GM18951 (cell line): ENCODE measurements around the gene KRTCAP2.
"Not testable (repeated sequence)": the region's sequence is repeated elsewhere in the genome, so short reads cannot be mapped to it uniquely, and the experiment has no call there.

ENCODE experiments used
- POLR2A ChIP-seq: IDR thresholded peaks from 4 replicates; pipeline ENCODE4 v1.6.1; 2011; ENCODE audit warnings: mild to moderate bottlenecking; ENCODE audit not compliant: insufficient read length, insufficient read depth; ENCODE audit errors: extremely low read depth
- in situ Hi-C: fragments of 300-500 bp; cut with MboI; formaldehyde crosslinking; loops from one replicate; pipeline ENCODE4 v1.12.0; 2022; ENCODE audit warnings: low sequenced_read_pairs, mixed read lengths, inconsistent platforms; ENCODE audit not compliant: unreplicated experiment

Gene KRTCAP2

DNA sequence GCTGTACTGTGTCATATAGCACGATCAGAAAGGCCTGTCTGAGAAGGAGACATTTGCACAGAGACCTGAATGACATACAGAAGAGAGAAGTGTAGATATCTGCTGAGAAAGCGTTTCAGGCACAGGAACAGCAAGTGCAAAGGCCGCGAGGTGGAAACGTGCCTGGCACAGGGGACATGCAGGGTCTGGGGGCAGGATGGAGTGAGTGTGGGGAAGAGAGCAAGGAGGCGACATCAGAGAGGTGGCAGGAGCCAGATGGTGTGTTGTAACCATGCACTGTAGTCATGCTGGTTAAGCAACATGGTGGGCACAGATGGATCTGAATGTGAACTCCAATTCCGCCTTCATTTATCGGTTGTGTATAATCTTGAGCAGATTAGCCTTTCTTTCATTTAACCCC, 13.0 kb downstream of the KRTCAP2 start:
- TF ChIP-seq POLR2A, result no peak
- in situ Hi-C loops, result no loop called here

DNA sequence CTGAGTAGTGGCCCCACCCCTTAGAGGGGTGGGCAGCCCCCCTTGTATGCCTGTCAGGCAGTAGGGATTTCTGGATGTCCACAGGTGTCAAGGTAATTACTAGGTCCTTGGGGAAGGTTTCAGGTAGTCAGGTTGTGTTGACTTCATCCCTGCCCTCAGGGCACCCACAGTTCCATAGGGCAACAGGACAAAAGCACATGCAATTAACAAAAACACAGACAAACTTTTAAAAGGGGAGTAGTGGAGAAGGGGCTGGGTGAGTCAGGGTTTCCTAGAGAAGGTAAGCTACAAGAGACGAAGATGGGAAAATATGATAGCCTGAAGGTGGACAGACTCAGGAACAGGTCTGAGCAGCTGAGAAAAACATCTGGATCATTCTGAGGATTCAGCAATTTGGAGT, 14.1 kb downstream of the KRTCAP2 start:
- no peak for TF ChIP-seq POLR2A
- in situ Hi-C loops, result no loop called here

DNA sequence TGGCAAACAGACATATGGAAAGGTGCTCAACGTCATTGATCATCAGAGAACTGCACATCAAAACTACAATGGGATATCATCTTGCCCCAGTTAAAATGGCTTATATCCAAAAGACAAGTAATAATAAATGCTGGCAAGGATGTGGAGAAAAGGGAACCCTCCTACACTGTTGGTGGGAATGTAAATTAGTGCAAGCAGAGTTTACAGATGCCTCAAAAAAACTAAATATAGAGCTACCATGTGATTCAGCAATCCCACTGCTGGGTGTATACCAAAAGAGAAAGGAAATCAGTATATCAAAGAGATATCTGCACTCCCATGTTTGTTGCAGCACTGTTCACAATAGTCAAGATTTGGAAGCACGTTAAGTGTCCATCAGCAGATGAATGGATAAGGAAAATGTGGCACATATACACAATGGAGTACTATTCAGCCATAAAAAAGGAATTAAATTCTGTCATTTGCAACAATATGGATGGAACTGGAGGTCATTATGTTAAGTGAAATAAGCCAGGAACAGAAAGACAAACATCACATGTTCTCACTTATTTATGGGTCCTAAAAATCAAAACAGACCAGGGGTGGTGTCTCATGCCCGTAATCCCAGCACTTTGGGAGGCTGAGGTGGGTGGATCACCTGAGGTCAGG, 17.0 kb downstream of the KRTCAP2 start:
- in situ Hi-C loops, result not testable (repeated sequence)

DNA sequence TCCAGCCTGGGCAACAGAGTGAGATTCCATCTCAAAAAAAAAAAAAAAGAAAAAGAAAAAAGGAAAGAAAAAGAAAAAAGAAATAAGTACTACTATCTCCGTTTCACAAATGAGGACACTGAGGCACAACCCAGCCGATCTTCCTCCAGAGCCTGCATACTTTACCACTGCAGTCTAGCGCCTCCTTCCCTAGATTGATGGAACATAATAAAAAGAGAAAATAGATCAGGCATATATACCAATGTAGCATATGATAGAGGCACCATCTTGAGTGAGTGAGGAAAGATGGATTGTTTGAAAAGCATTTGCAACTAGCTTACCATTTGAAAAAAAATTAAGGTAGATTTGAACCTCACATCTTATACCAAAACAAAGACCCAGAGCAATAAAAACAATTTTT, 27.6 kb downstream of the KRTCAP2 start:
- in situ Hi-C loops, result no loop called here
- TF ChIP-seq POLR2A, result no peak

DNA sequence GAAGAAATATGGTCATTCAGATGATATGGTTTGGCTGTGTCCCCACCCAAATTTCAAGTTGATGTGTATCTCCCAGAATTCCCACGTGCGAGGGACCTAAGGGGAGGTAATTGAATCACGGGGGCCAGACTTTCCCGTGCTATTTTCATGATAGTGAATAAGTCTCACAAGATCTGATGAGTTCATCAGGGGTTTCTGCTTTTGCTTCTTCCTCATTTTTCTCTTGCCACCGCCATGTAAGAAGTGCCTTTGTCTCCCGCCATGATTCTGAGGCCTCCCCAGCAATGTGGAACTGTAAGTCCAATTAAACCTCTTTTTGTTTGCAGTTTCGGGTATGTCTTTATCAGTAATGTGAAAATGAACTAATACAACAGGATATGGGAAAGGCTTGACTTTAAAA, 31.4 kb downstream of the KRTCAP2 start:
- in situ Hi-C loops, result no loop called here
- no peak for TF ChIP-seq POLR2A

DNA sequence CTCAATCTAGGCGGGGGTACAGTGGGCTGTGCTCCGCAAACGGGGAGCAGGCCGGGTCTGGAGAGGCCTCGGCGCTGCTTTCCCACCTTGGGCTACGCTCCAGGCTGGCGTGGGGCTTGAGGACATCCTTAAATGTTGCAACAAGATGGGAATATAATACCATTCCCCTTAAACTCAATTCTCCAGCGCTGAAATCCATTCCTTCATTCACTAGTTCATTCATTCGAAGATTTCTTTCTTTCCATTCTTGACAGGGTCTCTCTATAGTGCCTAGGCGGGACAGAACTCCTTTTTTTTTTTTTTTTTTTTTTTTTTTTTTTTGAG, 32.5 kb downstream of the KRTCAP2 start:
- no peak for TF ChIP-seq POLR2A
- in situ Hi-C loops, result no loop called here

DNA sequence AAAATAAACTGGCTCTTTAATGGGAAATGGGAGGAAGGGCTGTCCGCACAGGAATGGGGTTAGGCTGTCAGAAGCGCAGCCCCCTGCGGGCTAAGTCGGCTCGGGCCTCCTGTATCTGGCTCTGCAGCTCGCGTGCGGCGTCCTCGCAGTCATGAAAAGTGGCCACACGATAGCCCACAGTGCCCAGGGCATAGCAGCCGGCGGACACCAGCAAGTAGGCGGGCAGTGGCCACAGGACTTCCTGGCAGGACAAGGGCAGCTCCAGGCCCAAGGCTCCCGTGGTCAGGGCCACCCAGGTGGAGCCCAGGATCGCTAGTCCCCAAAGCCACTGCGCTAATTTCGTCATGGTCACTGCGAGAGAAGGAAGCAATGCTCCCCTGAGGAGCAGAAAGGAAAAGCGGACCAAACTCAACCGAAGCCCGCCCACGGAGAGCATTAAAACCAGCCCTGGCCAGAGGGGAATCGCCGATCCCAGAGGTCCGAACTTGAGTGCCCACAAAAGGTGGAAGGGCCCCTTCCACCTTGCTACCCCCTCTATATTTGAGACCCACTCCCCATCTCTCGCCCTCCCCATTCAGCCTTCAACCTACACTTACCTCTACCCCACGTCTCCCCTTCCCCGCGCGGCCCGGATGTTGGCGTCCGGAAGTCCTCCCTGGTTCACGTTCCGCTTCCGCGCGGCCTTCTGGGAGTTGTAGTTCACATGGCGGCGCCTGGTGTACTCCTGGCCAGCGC, 33.0 kb downstream of the KRTCAP2 start, which contains the start of gene DPM3:
Gene DPM3 (minus strand): TSS at position 637 of the 735 bp plus-strand sequence. CDS start 291 bp downstream, at position 346.
- TF ChIP-seq POLR2A, result peak; percentile 75
- in situ Hi-C loops, result no loop called here

DNA sequence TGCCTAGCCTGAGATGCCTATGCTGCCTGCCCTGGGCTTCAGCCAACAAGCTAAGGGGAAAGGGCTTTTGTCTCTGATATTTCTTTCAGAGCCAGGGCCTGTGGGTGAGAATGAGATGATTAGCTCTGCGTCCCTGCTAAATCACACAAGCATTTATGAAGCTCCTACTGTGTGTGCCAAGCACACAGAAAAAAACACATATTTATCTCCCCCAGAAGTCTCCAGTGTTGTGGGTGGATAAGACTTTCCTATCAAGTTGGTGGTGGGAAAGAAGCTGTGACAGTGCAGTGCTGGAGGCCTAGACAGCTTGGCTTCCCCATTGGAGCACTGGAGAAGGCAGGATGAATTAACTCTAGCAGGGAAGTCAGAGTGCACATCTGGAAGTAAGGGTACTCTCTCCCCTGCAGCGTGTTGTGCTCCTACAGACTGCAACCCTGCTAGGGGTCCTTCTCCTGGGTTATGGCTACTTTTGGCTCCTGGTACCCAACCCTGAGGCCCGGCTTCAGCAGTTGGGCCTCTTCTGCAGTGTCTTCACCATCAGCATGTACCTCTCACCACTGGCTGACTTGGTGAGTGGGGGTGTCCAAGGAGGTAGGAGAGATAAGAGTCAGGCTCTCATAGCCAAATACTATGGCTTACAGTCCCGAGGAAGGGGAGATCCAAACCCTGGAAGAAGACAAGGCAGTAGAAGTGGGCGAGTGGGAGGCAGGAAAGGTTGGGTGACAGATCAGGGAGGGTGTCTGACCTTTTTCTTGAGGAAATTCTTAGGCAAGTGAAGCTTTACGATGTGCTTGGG, 35.8 kb downstream of the KRTCAP2 start:
- no peak for TF ChIP-seq POLR2A
- in situ Hi-C loops, result no loop called here

DNA sequence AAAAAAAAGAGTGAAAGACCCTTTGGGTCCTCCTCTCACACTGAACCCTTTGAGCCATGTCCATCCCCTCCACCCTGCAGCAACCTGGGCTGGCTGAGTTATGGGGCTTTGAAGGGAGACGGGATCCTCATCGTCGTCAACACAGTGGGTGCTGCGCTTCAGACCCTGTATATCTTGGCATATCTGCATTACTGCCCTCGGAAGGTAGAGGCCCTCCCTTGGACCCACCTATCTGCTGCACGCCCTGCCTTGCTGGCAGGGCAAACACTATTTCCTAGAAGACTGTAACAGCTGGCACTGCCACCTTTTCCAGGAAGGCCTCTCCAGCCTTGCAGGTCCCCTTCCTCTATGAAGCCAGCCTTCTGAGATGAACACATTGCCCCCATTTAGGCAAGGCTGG, 36.4 kb downstream of the KRTCAP2 start:
- in situ Hi-C loops, result no loop called here
- TF ChIP-seq POLR2A, result no peak

DNA sequence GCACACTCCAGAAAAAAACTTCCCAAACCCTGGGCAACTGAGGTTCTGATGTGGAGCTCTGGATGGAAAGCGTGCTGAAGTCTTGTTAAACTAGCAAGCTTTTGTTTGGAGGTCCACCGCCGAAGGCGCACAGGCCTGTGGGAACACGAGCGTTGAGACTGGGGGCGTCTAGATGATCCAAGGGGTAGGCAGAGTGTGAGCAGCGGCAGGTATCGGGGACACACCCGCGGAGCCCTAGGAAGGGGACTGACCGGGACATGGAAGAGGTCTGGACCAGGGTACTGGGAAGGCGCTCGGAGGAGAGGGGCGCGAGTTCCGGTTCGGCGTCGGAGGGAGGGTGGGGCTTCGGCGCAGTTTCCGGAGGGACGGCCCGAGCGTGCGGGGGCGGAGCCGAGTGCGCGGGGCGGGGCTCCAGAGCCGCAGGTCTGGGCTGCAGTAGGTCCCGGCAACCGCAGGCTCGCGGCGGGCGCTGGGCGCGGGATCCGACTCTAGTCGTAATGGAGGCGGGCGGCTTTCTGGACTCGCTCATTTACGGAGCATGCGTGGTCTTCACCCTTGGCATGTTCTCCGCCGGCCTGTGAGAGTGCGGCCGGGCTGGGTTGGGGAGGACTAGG, 37.6 kb downstream of the KRTCAP2 start, which contains the start of gene SLC50A1:
Gene SLC50A1 (plus strand): TSS at position 438 of the 614 bp plus-strand sequence. CDS start 60 bp downstream, at position 498.
- peak; percentile 94 for TF ChIP-seq POLR2A
- in situ Hi-C loops, result no loop called here

DNA sequence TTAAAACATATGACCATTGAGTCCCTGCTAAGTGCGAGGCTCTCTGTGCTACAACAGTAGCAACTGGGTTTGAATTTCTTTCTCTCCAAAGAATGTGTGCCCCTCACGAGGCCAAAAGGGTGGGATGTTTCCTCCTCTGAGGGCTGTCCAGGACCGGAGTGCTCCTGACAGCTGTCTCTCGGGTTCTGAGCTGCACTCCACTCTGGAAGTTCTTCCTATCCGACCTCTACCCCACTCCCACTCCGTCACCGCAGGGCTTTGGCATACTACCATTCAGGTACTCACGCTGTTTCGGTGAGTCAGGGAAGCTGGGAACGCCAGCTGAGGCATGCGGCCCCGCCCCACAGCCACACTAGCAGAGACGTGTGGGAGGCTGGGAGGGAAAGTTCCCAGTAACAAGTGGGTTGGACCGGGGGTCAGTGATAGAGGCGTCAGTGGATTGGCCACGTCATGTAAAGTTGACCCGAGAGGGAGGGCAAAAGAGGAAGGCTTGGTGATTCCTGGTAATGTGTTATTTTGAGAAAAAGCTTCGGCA, 38.2 kb downstream of the KRTCAP2 start:
- in situ Hi-C loops, result no loop called here
- TF ChIP-seq POLR2A, result no peak

DNA sequence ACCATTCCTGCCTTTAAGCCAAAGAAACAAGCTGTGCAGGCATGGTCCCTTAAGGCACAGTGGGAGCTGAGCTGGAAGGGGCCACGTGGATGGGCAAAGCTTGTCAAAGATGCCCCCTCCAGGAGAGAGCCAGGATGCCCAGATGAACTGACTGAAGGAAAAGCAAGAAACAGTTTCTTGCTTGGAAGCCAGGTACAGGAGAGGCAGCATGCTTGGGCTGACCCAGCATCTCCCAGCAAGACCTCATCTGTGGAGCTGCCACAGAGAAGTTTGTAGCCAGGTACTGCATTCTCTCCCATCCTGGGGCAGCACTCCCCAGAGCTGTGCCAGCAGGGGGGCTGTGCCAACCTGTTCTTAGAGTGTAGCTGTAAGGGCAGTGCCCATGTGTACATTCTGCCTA, 38.8 kb downstream of the KRTCAP2 start:
- in situ Hi-C loops, result no loop called here
- no peak for TF ChIP-seq POLR2A

DNA sequence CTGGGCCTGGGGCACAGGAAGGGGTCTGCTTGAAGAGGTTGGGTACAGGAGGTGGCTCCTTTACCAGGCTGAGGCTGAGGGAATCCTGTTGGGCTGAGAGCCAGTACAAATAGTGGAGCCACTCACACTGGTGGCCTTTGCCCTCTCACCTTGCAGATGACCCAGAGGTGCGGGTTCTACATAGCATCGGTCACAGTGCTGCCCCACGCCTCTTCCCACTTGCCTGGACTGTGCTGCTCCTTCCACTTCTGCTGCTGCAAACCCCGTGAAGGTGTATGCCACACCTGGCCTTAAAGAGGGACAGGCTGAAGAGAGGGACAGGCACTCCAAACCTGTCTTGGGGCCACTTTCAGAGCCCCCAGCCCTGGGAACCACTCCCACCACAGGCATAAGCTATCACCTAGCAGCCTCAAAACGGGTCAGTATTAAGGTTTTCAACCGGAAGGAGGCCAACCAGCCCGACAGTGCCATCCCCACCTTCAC, 39.3 kb downstream of the KRTCAP2 start:
- TF ChIP-seq POLR2A, result no peak
- in situ Hi-C loops, result no loop called here
